GM12878 (cell line): ENCODE data around the gene PTPRC.

Source experiments
- CTCF ChIP-seq, 3 experiments: IDR thresholded peaks in 2 of 3; conservative IDR thresholded peaks in 1 of 3; 2 replicates each; pipeline ENCODE4 v1.5.1; 2011; ENCODE audit warnings: low read depth in 3 of 3, low read length in 3 of 3, mild to moderate bottlenecking in 3 of 3, control low read depth in 2 of 3, moderate library complexity in 2 of 3, inconsistent platforms in 1 of 3, mixed read lengths in 1 of 3; ENCODE audit not compliant: control insufficient read depth in 2 of 3, insufficient read depth in 1 of 3; ENCODE audit errors: extremely low read depth in 1 of 3
- POLR2AphosphoS5 ChIP-seq: IDR thresholded peaks from 2 replicates; pipeline ENCODE4 v1.6.1; 2011; ENCODE audit warnings: mild to moderate bottlenecking, low read length, inconsistent platforms

DNA sequence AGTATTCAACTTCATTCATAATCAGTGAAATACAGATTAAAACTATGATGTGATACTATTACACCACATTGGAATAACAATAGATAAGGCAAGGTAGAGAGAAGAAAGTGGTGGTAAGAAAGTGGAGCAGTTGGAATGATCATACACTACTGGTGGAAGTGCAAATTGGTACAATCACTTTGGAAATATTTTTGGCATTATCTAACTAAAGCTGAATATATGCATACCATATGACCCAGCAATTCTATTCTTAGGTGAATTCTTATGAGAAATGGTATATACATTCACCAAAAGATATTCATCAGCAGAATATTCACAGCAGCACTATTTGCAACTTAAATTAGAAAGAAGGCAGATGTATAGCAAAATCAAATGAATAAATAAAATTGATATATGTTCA is 21.4 kb upstream of the PTPRC start:
- TF ChIP-seq CTCF (IDR thresholded peaks at IDR 0.05 in 2 of 3, conservative IDR thresholded peaks at IDR 0.05 in 1 of 3; ENCODE audit: control insufficient read depth in 2 of 3, extremely low read depth in 1 of 3, insufficient read depth in 1 of 3, low read depth in 3 of 3, low read length in 3 of 3) (no peak), POLR2AphosphoS5 (no peak)
